ENCODE data around the gene DENND1A.

GRCh38 chr9:123763910-123764588 lies 165.9 kb downstream of the DENND1A start:
- TF ChIP-seq ZNF598 (CRISPR knock-in tag; IDR thresholded peaks at IDR 0.05; ENCODE audit: borderline replicate concordance) (no peak), CTCF (CRISPR knock-in tag; IDR thresholded peaks at IDR 0.05) (no peak), SMAD1 (CRISPR knock-in tag; IDR thresholded peaks at IDR 0.05; ENCODE audit: borderline replicate concordance, low read depth) (no peak), ARNT2 (CRISPR knock-in tag; IDR thresholded peaks at IDR 0.05; ENCODE audit: low read depth) (no peak), CREB1 (IDR thresholded peaks at IDR 0.05) (no peak), CREB1 (CRISPR knock-in tag; IDR thresholded peaks at IDR 0.05) (no peak), ZNF180 (CRISPR knock-in tag; IDR thresholded peaks at IDR 0.05; ENCODE audit: borderline replicate concordance, low read depth) (no peak), ZMAT5 (CRISPR knock-in tag; IDR thresholded peaks at IDR 0.05; ENCODE audit: borderline replicate concordance, low read depth) (no peak), MYC (CRISPR knock-in tag; IDR thresholded peaks at IDR 0.05; ENCODE audit: borderline replicate concordance) (no peak)
